Activated naive CD4-positive, alpha-beta T cell treated with Interleukin-2 at 50 U/mL for 16 hours (primary cell): ENCODE data around the gene WNT11.
"Not testable (repeated sequence)": the region's sequence is repeated elsewhere in the genome, so short reads cannot be mapped to it uniquely, and the experiment has no call there.

ENCODE experiments used
- DNase-seq: peaks from one replicate; pipeline ENCODE4 v3.0.0-alpha.2; 2020

Gene WNT11

DNA sequence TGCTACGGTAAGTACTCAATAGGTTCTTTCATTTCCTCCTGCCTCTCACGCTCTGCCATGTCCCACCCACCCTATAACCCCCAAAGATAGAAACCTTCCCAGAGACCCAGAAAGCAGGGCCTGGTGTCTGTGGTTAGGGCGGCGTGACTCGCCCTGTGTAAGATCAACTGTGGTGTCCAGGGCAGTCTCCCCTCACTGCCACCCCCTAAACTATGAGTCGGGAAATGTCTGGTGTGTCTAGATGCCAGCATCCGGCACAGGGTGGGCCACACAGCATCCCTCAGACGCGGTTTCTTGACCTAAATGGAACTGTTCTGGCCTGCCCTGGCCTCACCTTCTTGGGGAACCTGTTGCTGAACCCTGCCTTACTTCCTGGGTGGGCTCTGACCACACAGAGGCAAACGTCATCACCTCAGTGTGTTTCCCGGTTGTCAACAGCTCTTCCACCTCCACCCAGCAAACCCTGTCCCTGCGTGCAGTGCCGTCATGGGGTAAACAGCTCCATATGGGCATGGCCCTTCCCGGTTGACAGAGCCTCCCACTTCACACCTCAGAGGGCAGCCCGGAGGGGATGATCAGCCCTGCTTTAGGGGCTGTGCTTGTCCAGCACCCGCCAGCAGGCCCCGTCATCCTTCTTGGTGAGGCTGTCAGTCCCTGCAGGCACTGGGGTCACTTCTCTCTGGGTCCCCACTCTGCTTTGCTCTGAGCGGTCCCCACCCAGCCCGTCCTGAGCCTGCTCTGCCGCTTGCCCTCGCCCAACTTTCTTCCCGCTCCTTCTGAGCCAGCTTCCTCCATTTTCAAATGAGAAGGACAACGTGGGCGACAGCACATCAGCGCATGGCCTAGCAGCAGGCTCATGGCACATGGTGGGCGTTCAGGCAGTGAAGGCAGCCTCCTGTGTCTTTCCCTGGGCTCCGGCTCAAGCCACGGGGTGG is 6.0 kb downstream of the WNT11 start:
- no peak for DNase-seq

DNA sequence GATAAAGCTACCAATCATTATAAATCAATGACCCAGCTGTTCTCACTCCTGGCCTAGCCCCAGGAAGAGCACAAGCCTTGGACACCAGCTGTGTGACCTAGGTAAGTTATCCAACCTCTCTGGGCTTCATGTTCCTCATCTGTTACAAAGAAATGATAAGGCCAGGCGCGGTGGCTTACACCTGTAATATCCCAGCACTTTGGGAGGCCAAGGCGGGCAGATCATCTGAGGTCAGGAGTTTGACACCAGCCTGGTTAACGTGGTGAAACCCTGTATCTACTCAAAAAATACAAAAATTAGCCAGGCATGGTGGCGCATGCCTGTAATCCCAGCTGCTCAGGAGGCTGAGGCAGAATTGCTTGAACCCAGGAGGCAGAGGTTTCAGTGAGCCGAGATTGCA is 7.6 kb downstream of the WNT11 start:
- not testable (repeated sequence) for DNase-seq

DNA sequence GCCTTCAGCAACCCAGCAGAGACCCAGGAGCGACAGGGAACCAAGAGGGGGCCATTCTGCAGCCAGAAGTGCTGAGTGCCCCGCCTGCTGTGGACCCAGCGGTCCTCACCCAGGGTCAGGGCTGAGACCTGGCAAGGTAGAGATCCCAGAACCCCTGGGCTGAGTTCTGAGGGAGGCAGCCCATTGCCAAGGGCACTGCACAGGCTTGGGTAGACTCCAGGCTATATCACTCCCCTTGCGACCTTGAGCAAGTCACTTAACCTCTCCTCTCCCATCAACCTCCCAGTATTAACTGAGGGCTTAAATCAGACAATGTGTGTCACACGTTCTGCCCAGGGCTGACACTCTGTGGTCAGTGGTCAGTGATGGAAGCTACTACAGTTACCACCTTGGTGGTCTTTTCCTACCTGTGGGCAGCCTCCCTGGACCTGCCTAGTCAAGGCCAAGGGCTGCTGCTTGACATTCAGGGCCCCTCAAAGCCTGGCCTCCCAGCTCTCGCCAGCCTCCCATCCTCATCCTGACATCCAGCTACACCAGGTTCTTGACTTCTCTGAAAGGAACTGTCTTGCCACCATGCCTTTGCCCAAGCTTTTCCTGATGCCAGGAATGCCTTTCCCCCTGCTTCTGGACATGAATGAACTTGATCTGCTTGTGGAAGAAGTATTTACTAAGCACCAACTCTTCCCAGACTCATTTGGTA is 8.2 kb downstream of the WNT11 start:
- no peak for DNase-seq

DNA sequence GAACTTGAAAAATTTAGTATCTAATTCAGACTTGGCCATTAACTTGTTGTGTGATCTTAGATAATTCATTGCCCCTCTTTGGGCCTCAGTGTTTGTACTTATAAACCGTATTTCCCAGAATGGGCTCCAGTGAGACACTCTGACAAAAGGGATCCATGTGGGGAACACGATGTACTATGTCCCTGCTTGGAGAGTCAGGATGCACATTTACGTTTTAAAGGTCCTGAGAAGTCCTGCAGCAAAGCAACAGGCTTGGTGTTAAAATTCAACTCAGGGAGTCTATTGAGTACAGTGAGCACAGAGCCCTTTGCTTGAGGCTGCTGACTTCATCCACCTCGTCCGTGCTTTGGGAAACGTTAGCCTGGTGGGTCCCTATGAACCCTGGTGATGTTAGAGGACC is 9.0 kb downstream of the WNT11 start:
- DNase-seq = no peak

DNA sequence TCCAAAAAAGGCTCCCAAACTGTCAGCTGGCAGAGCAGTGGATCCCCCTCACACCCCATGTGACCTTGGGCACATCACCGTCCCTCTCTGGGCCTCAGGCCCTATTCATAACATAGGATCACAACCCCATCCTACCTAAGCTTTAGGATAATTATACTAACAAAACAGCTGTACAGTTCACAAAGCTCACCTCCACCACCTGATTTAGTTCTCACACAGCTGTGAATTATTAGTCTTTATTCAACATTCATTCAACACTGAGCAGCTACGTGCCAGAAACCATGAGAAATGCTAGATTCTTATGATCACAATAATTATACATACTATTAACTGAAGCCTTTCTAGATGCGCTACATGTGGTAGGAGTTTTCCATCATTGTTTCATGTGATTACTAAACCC is 9.5 kb downstream of the WNT11 start:
- no peak for DNase-seq

DNA sequence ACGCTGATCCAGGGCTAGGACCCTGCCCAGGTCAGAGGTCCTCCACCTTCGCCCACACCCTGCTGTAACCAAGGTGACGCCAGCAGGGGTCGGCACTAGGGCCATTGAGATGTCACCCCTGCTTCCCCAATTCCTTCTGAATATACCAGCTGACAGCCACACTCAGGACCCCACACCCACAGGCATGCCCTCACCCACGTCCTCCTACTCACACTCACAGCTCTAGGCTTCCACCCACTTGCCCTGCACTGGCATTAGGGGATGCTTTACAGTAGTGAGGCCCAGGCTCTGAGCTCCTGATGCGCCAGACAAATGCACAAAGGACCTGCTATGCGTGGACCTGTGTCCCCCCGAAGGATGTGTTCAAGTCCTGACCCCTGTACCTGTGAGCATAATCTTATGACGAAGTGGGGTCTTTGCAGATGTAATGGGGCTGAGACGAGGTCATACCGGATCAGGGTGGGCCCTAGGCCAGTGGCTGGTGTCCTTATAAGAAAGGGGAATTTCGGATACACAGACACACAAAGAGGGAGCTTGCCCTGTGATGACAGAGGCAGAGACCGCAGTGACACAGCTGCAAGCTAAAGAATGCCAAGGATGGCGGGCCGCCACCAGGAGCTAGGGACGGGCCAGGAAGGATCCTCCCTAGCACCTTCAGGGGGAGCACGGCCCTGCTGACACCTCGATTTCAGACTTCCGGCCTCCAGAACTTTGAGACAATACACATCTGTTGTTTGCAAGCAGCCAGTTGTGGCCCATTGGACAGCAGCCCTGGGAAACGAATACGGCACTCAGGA is 11.2 kb downstream of the WNT11 start:
- DNase-seq = no peak

DNA sequence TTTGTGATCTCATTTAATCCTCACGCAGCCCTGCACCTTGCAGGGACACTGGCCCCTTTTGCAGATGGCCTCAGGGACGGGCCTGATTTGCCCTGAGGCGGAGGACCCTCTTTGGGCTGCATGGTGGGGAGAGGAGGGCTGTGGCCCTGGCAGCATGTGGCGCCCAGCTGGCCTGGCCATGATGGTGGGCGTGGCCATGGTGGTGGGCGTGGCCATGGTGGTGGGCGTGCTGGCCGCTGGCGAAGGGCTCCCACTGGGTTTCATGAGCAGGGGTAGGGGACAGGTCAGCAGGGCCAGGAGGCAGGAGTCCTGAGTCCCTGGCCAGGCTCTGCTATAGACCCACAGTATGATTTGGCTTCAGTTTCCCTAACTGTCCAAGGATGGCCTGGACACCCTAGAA is 13.1 kb downstream of the WNT11 start:
- DNase-seq = no peak

DNA sequence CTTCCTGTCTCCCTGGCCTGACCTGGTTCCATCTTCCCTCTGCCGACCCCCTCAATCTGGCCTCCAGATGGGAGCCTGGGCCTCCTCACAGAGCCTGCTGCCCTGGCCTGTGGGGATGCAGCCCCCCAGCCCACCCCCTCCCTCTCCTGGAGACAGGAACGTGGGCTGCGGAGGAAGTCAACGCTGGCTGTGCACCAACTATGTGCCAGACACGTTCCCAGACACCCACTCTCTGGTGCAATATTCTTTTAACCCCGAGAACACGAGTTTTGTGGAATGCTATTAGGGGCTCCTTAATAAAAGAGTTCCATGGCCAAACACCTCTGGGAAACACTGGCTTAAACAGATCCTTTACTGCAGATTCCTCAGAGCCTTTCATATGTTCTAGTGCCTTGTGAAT is 15.9 kb downstream of the WNT11 start:
- DNase-seq = no peak

DNA sequence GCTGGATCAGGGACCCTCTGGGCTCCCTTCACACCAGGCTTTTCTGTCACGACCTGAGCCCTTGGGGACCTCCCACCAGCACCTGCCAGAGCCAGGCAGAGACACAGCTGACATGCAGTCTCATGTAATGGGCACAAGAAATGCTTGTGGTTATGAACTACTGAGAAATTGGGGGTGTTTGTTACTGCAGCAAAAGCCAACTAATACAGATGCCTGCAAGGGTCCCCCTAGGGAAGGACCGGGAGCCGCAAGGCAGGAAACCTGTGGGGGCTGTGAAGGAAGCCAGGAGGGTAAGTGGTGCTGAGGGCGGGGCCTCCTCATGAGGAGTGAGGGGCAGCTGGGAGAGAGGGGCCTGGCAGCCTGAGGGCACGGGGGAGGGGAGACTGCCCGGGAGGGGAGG is 16.6 kb downstream of the WNT11 start:
- DNase-seq = no peak

DNA sequence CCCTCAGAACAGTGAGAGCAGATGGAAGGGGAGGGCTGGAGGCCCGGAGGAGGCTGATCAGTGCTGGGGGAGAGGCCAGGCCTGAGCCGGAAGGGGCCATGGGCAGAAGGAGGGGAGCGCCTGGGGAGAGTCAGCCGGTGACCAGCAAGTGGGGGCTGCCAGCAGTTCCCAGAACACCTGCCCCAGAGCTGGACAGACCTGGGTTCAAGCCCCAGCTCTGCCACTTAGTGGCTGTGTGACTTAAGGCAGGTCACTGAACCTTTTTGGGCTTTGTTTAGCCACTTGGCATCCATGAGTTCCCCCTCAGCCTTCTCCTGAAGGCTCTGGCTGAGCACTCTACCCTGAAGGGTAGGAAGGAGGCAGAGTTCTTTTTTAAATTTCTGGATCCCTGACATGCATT is 17.4 kb downstream of the WNT11 start:
- DNase-seq = no peak

DNA sequence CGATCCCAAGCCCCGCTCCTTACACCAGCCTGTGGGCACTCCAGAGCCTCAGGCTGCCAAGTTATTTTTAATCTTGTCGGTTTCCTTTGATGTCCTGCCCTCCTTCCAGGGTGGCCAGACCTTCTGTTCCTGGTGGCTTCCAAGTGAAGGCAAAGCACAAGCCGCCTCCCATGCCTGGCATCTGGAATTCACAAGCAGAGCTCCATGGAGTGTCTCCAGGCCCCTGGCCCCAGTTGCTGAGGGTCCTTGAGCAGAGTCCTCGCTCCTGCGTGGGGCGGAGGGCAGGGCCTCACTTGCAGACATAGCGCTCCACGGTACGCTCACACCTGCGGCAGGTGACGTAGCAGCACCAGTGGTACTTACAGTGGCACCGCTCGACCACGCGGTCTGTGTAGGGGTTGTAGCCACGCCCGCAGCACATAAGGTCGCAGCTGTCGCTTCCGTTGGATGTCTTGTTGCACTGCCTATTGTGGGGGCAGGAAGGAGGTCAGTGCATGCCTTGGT is 19.5 kb downstream of the WNT11 start:
- no peak for DNase-seq

DNA sequence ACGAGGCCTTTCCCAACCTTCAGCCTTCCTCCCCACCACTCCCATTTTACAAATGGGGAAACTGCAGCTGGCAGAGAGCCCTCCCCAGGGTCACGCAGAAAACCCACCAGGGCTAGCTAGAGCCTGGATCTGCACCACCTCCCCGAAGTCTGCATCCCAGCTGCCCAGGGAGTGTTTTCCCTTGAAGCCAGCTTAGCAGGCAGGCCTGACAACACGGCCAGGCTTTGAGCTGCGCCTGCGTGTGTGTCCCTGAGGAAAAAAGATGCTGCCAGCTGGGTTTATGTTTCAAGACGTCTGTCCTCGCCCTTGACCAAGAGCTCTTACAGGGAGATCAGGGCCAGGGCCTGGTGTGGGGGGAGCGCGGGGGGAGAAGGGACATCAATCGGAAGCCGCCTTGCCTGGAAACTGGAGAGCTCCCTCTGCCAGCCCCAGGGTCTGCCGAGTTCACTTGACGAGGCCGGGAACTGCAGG is 20.3 kb downstream of the WNT11 start:
- no peak for DNase-seq

DNA sequence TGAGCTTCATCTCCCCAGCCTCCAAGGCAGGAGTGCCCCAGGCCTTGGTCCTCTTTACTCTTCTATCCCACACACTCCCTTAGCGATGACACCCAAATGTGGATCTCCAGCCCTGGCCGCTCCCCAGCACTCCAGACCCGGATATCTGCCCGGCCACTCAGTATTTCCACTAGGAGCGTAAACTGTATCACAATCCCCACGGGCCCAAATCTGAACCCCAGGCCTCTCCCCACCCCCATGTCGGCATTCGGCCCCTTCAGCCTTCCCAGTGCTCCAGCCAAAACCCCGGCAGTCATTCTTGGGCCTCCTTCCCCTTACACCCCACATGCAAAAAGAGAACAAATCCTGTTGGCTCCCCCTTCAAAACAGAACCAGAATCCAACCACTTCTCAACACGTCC is 20.8 kb downstream of the WNT11 start:
- DNase-seq = no peak

DNA sequence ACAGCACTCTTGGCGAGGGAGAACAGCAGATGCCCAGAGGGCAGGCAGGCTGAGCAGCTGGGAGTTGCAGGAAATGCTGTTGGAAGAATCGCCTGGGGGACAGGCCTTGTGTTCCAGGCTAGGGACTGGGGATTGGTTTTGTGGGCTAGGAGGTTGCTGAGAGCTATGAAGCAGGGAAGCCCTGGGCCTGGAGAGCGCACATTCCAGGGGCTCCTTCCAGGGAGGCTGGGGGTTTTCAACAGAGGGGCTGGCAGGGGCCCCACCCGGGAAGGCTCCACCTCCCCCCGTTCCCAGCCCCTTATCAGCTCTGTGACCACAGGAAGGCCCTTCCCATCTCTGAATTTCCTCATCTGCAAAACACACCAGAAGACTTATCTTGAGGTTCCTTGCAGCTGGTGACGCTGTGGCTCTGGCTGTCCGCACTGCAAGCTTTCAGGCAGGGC is 21.7 kb downstream of the WNT11 start:
- DNase-seq = no peak

DNA sequence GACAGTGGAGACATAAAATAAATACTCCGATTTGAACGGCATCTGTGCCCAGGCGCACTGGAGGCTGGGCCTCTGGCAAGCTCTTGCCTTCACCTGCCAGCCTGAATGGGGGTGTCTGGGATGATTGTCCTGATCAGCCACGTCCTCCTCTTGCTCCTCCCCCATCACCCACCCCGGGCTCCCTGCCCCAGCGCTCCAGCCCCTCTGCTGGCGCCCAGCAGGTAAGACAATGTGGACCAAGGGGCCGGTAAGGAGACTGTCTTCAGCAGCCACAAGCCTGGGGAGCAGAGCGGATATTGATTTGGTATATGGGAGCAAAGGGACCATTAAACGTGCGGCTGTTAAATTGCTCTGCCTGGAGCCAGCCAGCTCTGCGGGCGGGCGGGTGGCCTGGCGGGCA is 24.9 kb downstream of the WNT11 start:
- no peak for DNase-seq

DNA sequence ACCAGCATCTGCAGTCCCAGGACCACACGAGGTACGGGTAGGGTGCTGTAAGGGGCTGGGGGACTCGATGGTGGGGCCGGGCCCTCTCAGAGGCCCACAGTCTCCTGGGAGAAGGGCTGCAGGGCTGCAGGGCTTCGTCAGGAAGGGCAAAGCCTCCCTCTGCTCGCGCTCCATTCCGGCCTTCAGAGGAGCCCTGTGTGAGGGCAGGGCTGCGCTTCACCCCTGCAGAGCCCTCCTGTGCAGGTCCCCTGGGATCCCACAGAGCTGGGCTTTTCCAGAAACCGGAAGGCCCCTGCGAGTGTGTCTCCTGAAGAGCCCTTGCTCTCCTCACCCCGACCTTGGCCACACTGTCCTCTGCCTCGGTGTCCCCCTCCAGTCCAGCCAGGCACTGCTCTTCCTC is 27.2 kb downstream of the WNT11 start:
- DNase-seq = no peak

DNA sequence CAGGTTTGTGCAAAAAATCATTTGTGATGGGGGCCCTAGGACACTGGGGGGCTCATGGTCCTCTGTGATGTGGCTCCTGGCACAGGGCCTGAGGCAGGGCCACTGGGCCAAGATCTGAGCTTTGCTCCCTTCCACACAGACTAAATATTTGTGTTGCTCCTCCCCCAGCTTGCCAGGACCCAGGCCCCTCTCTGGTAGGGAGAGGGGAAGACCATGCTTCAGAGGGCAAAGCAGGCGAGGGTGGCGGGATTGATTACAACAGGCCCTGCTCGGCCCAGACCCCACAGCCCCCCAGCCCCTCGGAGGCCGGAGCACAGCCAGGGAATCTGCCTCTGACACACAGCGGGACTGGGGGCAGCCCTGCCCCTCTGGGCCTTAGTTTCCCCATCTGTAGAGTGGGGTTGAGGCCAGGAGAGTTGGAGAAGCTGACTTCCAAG is 29.0 kb downstream of the WNT11 start:
- no peak for DNase-seq

DNA sequence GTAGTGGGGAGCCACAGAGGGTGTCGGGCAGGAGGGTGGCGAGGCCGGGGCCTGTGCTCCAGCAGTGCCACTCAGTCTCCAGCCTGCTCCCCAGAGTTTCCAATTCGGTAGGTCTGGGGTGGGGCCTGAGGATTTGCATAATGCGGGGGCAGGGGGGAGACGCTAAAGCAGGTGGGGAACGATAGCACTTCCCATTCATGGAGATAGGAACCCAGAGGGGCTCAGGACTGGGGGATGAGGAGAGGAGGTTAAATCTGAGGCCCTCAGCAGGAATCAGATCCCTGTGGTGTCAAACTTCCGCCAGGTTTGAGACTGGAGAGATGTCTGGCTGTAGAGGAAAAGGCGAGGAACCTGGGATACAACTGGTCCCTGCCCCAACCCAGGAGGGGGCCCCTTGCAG is 29.8 kb downstream of the WNT11 start:
- DNase-seq = no peak

DNA sequence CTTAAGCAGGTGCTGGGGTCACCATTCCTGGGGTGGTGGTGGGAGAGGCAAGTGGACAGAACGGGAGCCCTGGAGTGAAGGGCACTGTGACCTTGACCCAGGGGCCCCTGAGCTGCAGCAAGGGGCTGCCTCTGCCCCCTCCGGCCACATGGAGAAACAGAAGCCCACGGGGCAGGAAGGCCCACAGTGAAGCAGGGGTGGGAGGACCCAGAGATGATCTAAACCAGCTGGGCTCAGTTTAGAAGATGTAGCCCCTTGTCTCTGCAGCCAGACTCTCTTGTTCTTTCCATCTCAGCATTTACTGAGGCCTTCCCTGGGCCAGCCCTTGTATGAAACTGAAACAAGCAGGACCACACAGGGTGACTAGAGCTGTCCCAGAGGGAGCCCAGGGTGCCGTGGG is 30.5 kb downstream of the WNT11 start:
- DNase-seq = no peak

DNA sequence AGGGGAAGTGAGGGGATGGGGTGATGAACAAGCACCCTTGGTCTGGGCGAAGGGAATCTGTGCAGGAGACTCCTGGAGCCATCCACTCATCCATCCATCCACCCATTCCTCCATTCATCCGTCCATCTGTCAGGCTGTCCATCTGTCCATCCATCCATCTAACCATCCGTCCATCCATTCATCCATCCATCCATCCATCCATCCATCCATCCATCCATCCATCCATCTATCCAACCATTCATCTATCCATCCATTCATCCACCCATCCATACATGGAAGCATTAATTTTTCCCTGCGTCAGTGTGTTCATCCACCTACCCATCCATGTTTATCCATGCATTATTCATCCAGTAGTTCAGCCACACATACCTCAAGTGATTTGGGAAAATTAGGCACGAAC is 32.0 kb downstream of the WNT11 start:
- DNase-seq = no peak

DNA sequence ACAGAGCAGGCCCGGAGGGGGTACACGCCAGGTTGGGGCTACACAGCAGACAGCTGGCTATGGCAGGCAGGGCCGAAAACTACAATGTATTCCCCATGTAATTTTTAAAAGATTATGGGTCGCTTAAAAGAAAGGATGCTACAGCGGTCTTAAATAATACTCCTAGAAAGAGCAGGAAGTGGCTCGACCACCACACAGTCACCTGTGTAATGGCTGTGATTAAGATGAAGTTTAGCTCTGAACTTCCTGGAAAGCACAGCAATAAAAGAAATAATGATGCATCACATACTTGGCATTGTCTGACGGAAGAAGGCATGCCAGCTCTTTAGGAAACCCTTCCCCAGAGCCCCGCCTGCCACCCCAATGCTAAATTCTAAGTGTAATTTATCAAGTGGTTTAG is 32.6 kb downstream of the WNT11 start:
- DNase-seq = no peak

DNA sequence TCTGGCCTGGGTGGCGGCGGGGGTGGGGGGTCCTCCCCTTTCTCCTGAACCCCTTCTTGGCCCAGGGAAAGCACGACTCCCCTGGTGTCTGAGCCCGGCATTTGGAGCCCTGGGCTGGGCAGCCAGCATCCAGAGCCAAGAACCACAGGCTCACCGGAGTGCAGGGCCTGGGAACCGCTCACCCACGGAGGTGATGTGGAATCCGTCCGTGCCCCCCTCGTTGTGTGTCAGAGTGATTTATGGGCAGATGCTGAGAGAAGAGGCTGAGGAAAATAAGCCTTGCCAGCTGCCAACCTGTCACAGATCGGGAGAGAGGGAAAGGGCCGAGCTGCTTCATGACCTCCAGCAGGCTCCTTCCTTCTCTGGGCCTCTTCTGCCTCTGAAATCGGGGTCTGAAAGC is 33.7 kb downstream of the WNT11 start:
- DNase-seq = no peak

DNA sequence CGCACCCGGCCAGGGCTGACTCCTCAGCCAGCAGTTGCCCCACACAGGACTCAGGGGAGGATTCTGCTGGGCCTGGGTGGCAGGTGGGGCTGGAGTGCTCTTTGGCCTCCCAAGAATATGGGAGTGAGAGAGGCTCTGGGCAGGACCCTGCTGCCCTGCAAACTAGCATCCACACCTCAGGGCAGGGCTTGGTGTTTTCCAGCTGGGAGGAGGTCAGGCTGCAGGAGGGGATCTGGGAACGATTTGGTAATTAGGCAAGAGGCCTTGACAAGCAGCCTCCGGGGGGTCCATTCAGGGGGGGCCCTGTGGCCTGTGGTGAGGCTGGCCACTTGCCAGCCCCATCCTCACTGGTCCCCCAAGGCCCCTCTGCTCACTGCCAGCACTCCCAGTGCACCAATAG is 35.8 kb downstream of the WNT11 start:
- DNase-seq = no peak
